Activated naive CD8-positive, alpha-beta T cell (primary cell): ENCODE measurements around the gene WDR48.

Experiments
- H3K27ac Mint-ChIP-seq: one replicate; pipeline ENCODE4 v1.8.0; 2021; ENCODE audit warnings: mixed read lengths
- H3K27me3 Mint-ChIP-seq: one replicate; pipeline ENCODE4 v1.8.0; 2021; ENCODE audit warnings: mixed read lengths
- H3K36me3 Mint-ChIP-seq: one replicate; pipeline ENCODE4 v1.8.0; 2021; ENCODE audit warnings: mixed read lengths
- H3K4me1 Mint-ChIP-seq: one replicate; pipeline ENCODE4 v1.8.0; 2021; ENCODE audit warnings: low read depth, mixed read lengths
- H3K4me3 Mint-ChIP-seq: one replicate; pipeline ENCODE4 v1.8.0; 2021; ENCODE audit warnings: mild to moderate bottlenecking, mixed read lengths
- H3K9me3 Mint-ChIP-seq: one replicate; pipeline ENCODE4 v1.8.0; 2021; ENCODE audit warnings: low read depth, mixed read lengths

The WDR48 gene

DNA sequence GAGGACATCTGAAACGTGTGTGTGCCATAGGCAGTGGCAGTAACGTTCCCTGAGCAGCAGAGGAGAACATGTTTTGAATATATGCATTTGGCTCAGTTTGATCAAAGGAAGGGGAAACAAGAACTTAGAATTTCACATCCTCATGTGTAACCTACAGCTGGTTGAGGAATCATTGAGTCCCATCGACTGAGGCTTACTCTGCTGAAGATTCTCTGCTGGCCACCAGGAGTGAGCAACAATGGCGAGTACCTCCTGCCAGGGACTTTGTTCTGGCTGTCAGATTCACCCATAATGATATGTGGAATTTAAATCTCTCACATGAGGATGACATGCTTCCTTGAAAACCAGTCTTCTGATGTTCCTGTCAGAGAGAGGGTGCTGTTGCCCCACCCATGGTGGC is 34.3 kb downstream of the WDR48 start:
- Mint-ChIP-seq H3K9me3 (no peaks in the 10 kb centered on the region), H3K27ac (no peak overlapping the region), H3K4me1 (peaks cover 2% of the 10 kb centered on the region), H3K36me3 (peaks cover 9% of the 10 kb centered on the region), H3K4me3 (no peak overlapping the region), H3K27me3 (no peaks in the 10 kb centered on the region)

DNA sequence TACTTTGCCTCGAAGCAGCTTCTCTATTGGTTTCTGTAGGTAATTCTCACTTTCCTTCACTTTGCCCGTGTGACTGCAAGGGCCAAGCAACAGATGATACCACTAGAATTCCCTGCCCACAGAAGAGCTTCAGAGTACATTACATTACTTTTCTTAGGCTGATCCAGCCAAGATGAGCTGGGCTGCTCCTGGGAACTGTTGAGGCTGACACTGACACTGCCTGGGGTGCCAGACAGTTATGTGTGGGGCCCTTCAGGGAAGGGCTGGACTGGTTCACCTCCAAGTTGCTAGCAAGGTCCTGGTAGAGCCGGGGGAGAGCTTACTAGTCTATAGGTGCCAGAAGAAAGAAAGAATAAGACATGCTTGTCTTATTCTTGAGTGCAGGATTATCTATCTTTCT is 36.6 kb downstream of the WDR48 start:
- no peaks in the 10 kb centered on the region for H3K9me3 Mint-ChIP-seq
- peaks cover 3% of the 10 kb centered on the region for H3K36me3 Mint-ChIP-seq
- H3K27me3 Mint-ChIP-seq: no peaks in the 10 kb centered on the region
- no peak overlapping the region for H3K27ac Mint-ChIP-seq
- no peaks in the 10 kb centered on the region for H3K4me1 Mint-ChIP-seq
- no peak overlapping the region for H3K4me3 Mint-ChIP-seq

DNA sequence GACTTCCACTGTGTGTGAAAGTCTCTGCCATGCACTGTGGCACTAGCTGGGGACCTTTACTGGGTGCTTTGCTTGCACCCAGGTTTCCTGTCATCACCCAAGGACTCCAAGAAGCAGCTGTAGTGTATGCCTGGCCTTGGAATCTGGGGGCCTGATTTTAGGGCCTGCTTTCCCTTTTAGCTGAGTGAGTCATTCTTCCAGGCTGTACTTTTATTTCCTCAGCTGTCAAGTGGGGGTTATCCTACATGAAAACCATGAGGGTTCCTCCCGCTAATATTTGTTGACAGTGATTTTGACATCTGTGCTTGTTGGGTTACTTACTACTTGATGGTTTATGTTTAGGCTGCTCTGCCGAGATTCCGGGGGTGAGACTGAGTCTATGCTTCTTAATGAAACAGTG is 37.1 kb downstream of the WDR48 start:
- Mint-ChIP-seq H3K9me3 (no peaks in the 10 kb centered on the region), H3K36me3 (peaks cover 2% of the 10 kb centered on the region), H3K4me3 (no peak overlapping the region), H3K27ac (no peak overlapping the region), H3K27me3 (no peaks in the 10 kb centered on the region), H3K4me1 (no peaks in the 10 kb centered on the region)

DNA sequence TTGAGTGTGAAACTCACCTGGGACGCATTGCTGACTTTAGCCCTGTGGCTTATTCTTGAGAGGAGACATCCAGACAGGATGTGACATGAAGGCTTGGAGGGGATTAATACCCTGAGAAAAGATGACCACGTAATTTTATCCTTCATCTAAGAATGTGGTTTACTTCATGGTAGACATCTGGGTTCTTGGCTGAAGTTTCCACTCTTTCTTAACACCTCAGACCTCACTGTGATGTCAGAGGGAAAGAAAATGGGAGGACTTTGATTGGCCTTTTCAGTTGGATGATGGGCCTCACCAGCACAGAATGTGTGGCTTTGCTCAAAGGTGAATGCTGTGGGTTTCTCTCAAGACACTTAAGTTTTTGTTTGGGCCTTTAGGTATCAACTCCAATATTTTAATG is 39.1 kb downstream of the WDR48 start:
- Mint-ChIP-seq H3K4me3 (no peak overlapping the region), H3K9me3 (no peaks in the 10 kb centered on the region), H3K27ac (no peak overlapping the region), H3K4me1 (no peaks in the 10 kb centered on the region), H3K27me3 (no peaks in the 10 kb centered on the region), H3K36me3 (no peaks in the 10 kb centered on the region)

DNA sequence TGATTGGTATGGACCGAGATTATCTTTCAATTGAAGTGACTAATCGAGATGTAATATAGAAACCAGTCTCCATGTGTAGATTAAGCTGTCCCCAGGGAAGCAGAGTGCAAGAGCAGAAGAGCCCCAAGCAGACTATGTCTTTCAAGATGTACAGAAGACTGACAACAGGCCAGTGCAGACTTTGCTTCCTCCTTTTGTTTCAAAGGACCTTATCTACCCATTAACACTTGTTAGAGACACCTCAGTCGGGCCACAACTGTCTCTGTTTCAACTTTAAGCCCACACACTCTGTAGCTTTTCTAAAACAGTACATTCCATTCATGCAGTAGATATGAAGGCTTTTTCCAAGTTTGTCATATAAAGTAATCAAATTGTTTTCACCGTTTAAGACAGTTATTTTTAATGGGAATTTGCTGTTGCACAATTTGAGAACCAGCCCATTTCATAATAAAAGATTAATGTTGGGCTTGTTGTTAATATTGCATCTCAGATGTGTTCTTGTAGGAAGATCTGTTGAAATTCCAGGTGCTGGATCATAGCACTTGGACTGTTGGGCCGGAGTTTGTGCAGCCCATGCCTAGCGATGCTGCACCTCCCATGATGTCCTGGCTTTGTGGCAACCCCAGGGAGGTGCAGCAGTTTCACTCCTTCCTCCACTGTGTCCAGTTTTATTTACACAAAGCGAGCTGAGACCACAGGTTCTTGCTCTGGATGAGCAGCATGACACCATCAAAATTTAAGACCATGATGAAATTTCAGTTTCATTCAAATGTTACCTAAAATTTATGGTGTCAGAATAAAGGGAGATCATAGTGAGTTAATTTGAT is 43.2 kb downstream of the WDR48 start:
- peaks cover 2% of the 10 kb centered on the region for H3K36me3 Mint-ChIP-seq
- peak overlapping the region; percentile 2 for H3K27ac Mint-ChIP-seq
- no peaks in the 10 kb centered on the region for H3K4me1 Mint-ChIP-seq
- H3K9me3 Mint-ChIP-seq: no peaks in the 10 kb centered on the region
- H3K27me3 Mint-ChIP-seq: no peaks in the 10 kb centered on the region
- no peak overlapping the region for H3K4me3 Mint-ChIP-seq

DNA sequence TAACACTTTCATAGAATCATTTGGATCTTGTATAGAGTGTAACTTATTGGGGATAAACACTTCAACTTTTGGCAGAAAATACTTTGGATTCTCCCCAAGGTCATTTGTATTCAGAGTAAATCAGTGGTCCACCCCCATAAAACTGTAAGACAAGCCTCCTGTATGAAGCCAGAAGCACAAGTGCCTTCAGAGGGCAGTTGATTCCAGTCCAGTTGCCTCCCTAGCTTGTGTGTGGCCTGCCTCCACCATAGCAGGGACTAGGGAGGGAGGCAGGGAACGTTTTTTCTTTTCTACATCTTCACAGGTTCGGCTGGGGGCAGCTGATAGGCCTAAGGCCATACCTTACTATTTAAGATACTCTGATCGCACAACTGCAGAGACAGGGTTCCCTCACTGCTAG is 44.0 kb downstream of the WDR48 start:
- H3K36me3 Mint-ChIP-seq: peaks cover 2% of the 10 kb centered on the region
- H3K4me1 Mint-ChIP-seq: no peaks in the 10 kb centered on the region
- H3K9me3 Mint-ChIP-seq: no peaks in the 10 kb centered on the region
- no peaks in the 10 kb centered on the region for H3K27me3 Mint-ChIP-seq
- peak overlapping the region; percentile 46 for H3K27ac Mint-ChIP-seq
- H3K4me3 Mint-ChIP-seq: no peak overlapping the region

DNA sequence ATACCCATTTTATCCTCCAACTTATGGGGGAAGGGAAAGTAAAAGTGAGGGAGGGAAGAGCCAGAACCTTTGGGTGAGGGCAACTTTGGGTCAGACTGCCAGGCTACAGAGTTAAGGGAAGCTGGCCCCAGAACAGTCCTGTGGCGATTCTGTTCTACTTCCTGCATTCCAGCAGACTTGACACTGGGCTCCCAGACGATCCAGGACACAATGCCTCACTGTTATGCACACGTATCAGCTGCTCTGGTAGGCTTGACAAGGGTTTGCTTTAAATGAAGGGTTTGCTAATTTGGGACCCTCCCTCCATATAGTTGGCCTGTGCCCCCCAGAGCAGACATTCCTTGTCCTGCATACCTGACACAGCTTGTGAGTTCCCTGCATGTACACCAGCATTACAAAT is 45.0 kb downstream of the WDR48 start:
- Mint-ChIP-seq H3K36me3 (peaks cover 2% of the 10 kb centered on the region), H3K27me3 (no peaks in the 10 kb centered on the region), H3K4me3 (no peak overlapping the region), H3K27ac (peak overlapping the region; percentile 47), H3K4me1 (peaks cover 5% of the 10 kb centered on the region), H3K9me3 (no peaks in the 10 kb centered on the region)

DNA sequence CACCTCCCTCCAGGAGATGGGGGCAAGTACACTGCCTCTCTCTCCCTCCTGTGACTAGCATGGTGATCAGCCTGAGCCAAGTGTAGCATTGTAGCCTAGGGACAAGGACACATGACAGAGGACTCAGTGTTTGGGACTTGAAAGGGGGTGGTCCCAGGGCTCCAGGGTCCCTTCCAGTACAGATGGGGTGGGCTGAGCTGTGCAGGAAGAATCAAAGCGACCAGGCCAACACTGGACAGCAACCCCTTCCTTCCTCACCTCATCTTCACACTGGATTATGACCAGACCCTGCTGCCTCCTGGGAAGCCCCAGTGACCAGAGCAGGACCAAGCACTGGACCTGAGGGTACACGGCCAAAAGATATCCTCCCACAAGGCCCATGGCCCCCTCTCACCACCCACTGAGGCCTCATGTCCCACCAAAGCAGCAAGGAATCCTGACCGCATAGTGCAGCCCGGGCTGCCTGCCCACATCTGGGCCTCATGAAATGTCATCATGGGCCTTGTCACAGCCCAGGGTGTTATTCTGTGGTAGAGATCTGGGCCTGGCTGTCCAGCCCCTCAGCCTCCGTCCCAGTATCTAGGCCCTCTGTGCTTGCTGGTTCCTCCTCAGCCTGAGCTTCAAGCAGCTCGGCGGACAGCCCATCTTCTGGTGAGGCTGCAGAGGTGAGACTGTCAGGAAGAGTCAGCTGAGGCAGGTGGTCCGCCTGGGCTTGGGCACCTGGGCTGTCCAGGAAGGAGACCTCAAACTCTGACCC is 46.1 kb downstream of the WDR48 start:
- H3K27ac Mint-ChIP-seq: no peak overlapping the region
- no peaks in the 10 kb centered on the region for H3K27me3 Mint-ChIP-seq
- no peak overlapping the region for H3K4me3 Mint-ChIP-seq
- peaks cover 5% of the 10 kb centered on the region for H3K4me1 Mint-ChIP-seq
- H3K9me3 Mint-ChIP-seq: no peaks in the 10 kb centered on the region
- peaks cover 2% of the 10 kb centered on the region for H3K36me3 Mint-ChIP-seq

DNA sequence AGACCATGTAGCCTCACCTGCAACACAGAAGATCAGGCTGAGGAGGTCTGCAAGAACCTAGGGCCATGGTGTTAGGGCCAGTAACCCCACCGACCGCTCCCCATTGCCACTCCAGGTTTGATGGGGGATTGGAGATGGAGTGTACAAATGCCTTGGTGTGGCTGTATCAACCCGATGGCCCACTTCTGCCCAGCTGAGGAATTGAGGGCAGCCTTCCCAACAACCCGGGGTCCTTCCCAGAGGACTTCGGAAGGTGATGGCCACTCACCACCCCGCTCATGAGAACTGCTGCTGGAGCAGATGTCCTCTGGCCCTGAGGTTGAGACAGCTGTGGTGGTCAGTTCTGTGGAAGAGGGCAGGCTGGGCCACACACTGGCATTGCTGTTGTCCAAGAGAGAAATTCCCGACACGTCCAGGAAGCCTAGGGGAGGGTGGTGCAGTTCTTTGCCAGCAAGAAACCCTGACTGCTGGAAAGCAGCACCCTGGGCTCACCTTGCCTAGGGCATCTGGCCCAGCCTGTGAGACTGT is 46.7 kb downstream of the WDR48 start:
- Mint-ChIP-seq H3K36me3 (peaks cover 2% of the 10 kb centered on the region), H3K4me1 (peaks cover 9% of the 10 kb centered on the region), H3K9me3 (no peaks in the 10 kb centered on the region), H3K4me3 (no peak overlapping the region), H3K27ac (no peak overlapping the region), H3K27me3 (no peaks in the 10 kb centered on the region)

DNA sequence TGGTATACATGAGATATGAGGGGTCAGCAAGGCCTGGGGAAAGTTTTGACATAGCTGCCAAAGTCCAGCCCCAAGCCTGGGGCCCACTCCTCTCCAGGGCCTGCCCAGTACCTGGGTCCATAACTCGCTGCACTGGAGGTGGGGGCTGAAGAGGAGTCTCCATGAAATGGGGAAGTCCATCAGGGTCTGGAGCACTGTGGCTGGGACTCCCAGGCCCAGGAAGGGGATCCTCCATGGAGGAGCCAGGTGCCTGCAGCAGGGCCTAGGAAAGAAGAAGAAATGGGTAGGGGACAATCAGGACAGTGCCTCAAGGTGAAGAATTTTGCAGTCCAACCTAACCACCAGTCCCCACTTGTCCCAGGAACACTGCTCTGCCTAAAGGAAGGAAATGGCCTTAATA is 47.4 kb downstream of the WDR48 start:
- Mint-ChIP-seq H3K36me3 (peaks cover 2% of the 10 kb centered on the region), H3K9me3 (no peaks in the 10 kb centered on the region), H3K27me3 (no peaks in the 10 kb centered on the region), H3K27ac (no peak overlapping the region), H3K4me3 (no peak overlapping the region), H3K4me1 (peaks cover 9% of the 10 kb centered on the region)

DNA sequence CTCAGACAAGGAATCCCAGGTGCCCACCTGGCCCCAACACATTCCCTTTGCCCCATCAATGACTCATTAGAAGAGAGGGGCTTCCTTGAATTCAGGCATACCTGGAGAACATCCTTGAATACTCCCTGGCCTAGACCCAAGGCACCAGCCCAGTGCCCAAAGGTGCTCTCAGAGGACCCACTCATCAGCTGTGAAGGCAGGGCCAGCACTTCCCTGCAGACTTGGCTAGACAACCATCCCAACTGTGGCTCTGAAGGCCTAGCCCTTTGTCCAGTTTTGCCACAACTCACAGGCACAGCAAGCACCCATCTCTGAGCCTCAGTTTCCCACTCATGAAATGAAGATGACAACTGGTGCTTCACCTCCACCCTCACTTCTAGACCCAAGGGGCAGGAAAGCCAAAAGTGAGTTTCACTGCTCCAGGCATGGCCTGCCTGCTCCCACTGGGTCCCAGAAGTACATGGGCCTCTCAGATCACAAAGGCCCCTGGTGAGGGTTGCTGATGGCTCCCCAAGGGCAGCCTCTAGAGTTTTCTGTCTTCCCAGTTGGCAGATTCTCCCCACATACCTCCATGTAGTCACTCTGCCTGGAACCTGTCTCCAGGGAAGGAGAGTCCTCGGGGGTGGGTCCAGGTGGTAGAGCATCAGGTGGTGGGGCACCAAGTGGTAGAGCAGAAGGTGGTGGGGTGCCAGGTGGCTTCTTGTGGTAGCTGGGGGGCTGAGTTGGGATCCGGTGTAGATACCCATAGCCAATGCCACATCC is 48.1 kb downstream of the WDR48 start:
- H3K4me1 Mint-ChIP-seq: peaks cover 11% of the 10 kb centered on the region
- no peaks in the 10 kb centered on the region for H3K9me3 Mint-ChIP-seq
- H3K4me3 Mint-ChIP-seq: no peak overlapping the region
- peaks cover 2% of the 10 kb centered on the region for H3K36me3 Mint-ChIP-seq
- no peaks in the 10 kb centered on the region for H3K27me3 Mint-ChIP-seq
- no peak overlapping the region for H3K27ac Mint-ChIP-seq

DNA sequence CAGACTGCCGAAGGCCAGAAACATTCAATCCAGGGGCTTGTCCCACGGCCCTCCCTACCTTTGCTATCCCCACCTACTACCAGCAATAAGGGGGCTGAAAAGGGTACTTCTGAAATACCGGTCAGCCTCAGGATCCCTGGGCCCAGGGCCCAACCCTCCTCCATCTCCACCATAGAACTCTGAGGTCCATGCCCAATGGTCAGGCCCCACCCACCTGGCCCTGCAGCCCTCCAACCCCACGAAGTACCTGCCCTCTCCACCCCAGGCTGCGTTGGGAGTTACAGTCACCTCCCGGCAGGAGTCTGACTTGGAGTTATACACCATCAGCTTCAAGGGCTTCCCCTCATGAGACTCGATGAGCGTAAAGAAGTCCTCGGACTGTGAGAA is 48.7 kb downstream of the WDR48 start:
- H3K4me1 Mint-ChIP-seq: peaks cover 16% of the 10 kb centered on the region
- H3K27ac Mint-ChIP-seq: no peak overlapping the region
- H3K4me3 Mint-ChIP-seq: no peak overlapping the region
- H3K9me3 Mint-ChIP-seq: no peaks in the 10 kb centered on the region
- H3K27me3 Mint-ChIP-seq: no peaks in the 10 kb centered on the region
- peaks cover 2% of the 10 kb centered on the region for H3K36me3 Mint-ChIP-seq

DNA sequence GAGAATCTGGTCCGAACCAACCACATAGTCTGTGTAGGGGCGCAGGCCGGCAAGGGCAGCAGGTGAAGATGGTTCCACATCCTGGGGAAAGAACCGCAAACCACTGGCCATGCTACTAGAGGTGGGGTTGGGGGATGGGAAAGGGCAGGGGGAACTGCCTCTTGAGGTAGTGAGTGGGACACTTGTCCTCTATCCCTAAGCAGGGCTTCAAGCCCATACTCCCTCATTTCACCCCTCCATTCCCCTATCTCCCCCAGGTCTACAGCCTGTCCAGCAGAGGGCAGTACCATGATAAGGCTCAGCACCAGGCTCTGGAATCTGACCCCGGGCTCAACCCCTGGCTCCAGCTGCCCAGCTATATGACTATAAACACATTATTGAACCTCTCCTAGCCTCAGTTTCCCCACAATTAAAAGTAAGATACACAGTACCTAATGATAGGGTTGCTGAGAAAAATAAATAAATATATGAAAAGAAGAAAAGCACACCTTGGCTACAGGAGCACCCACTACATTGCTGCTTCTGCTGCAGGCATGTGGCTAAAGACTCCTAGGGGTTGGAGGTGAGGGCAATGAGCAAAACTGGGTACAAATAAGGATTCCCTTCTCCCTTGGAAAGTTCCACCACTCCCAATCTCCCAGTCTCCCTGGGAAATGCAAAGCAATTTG is 49.3 kb downstream of the WDR48 start:
- Mint-ChIP-seq H3K27ac (no peak overlapping the region), H3K9me3 (no peaks in the 10 kb centered on the region), H3K36me3 (peaks cover 2% of the 10 kb centered on the region), H3K27me3 (no peaks in the 10 kb centered on the region), H3K4me3 (no peak overlapping the region), H3K4me1 (peaks cover 23% of the 10 kb centered on the region)

DNA sequence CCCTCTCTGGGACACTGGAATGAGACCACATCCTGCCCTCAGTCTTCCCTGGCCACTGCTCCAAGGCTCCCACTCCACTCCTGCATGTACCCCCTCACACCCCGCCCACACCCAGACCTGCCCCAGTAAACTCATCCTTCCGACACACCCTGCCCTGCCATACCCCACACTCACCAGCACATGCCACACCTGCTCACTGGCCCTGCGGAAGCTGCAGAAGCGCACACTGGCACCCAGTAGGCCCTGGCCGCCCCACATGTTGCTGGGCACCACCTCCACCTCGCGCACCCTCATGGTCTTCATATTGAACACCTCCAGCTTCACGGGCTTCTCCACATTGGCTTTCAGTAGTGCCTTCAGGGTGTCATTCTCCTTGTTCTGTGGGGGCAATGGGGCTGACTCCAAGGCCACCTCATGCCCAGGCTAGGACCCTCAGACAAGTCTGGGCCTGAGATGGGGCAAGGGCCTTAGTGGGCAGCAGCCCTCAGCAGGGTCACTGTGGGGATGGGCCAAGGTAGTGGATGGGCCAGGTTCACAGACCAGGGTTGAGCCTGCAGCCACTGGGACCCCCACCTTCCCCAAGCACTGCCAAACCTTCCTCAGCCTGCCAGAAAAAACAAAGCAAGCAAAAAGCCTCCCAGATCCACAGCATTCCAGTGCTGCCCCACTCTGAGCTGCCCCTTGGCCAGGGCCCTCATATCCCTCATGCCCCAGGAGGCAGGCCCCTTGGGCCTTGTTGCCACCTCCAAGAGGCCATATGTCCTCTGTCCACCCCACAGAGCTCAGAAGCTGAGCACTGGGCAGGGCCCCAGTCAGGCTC is 50.9 kb downstream of the WDR48 start:
- Mint-ChIP-seq H3K4me1 (peaks cover 30% of the 10 kb centered on the region), H3K9me3 (no peaks in the 10 kb centered on the region), H3K36me3 (no peaks in the 10 kb centered on the region), H3K27me3 (no peaks in the 10 kb centered on the region), H3K4me3 (no peak overlapping the region), H3K27ac (peak overlapping the region; percentile 46)
